HG02852 (cell line): ENCODE measurements around the gene CHPT1.
"Not testable (repeated sequence)": the region's sequence is repeated elsewhere in the genome, so short reads cannot be mapped to it uniquely, and the experiment has no call there.

Experiments used
- ATAC-seq: cut with Tn5 transposase; IDR thresholded peaks from one replicate; pipeline ENCODE4 v1.9.1; 2021; ENCODE audit warnings: mild to moderate bottlenecking, moderate library complexity; ENCODE audit not compliant: unreplicated experiment

CHPT1 gene

GRCh38 chr12:101697197-101697929 lies at the start of gene CHPT1:
TSS of gene CHPT1 (plus strand) at chr12:101697640. CDS start at chr12:101697862, 222 bp downstream.
- ATAC-seq = peak; percentile 75

- no peak for ATAC-seq
Observed at GRCh38 chr12:101647711-101648110, 49.7 kb upstream of the CHPT1 start.

DNA sequence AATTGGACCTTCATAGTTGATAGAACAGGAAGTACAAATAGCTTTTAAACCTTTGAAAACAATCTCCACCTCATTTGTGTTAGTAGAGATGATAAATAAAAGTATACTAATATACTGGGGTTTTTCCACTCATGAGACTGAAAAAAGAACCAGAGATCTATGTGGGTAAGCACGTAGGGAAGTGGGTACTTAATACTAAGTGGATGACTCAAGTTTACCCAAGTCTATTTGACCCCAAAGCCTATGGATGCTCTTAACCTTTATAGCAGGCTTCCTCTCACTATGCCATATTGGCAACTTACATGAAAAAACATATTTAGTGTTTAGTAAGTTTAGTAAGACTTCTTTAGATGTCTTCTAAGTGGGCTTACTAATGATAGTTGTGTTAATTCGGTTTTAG lies 49.2 kb upstream of the CHPT1 start:
- no peak for ATAC-seq

GRCh38 chr12:101650346-101651117 lies 46.9 kb upstream of the CHPT1 start:
- no peak for ATAC-seq

DNA sequence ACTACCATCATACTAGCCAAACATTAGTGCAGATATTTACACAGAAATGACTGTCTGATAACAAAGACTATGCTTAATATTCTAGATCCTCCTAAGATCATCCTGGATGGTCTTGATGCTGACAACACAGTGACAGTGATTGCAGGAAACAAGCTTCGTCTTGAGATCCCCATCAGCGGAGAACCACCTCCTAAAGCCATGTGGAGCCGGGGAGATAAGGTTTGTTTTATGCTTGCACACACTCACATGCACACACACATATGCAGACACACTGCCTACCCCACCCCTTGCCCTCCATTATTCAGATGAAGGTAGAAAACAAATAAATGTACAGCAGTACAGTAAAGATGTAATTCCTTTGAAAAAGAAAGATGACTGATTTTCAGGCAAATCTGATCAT lies 44.4 kb upstream of the CHPT1 start:
- ATAC-seq = no peak

DNA sequence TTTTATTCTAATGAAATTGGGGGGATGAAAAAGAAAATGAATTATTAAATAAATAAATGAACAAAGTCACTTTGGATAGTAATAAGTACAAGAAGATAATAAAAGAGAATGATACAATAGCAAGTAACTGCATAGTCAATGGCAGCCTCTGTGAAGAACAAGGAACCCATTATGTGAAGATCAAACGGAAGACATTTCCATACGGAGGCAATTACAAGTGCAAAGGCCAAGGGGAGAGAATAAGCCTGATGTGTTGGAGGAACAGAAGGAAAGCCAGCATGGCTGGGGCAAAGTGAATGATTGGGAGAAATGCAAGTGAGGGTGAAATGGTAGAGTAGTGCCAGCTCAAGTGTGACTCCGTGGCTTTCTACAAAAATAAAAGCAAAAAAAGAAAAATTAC lies 43.9 kb upstream of the CHPT1 start:
- no peak for ATAC-seq

DNA sequence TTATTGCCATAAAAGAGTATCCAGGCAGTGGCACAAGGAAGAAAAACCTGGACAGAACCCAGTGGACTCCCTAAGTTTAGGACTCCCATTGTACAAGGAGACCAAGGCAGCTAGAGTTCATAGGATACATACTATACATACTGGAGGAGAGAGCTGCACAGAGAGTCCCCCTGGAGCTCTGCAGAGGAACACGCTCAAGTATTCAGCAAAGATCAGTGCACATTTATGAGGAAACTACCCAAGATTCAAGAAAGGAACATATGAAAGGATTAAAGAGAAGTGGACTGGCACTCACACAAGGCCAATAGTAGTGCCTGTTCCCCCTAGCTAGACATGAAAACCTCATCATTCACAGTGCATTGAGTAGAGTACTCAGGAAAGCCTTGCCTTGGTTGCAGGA lies 43.0 kb upstream of the CHPT1 start:
- ATAC-seq = no peak

DNA sequence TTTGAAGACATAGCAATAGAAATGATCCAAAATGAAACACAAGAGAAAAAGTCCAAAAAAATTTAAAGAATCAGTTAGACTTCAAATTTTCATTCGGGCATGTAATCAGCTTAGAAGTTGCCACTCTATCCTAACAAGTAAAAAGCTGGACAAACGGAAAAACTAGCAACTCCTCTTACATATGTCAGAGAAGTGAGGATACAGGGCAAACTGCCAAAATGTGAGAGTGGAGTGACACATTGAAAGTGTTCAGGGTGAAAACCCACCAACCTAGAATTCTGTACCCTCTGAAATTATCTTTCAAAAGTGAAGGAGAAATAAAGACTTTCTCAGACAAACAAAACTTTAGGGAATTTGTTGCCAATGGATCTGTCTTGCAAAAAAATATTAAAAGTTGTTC lies 42.0 kb upstream of the CHPT1 start:
- ATAC-seq = no peak

DNA sequence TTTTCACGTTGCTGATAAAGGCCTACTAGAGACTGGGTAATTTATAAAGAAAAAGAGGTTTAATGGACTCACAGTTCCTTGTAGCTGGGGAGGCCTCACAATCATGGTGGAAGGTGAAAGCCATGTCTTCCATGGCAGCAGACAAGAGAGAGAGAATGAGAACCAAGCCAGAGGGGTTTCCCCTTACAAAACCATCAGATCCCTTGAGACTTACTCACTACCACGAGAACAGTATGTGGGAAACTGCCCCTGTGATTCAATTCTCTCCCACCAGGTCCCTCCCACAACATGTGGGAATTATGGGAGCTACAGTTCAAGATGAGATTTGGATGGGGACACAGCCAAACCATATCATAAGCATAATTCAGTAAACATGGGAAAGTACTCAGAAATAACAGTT lies 36.8 kb upstream of the CHPT1 start:
- ATAC-seq = not testable (repeated sequence)

DNA sequence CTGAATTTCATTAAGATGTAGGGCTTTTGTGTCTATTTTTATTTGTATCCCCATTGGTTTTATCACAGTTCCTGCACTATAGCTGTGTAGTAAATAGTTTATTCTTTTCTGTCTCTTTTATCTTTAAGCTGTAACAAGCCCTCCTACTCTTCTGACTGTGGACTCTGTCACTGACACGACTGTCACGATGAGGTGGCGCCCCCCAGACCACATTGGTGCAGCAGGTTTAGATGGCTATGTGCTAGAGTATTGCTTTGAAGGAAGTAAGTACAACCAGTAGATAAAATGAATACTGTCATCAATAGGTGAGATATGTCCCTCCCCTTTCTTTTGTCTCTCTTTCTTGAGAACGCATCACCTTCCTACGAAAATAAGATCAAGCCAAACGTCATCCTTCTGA lies 34.1 kb upstream of the CHPT1 start:
- ATAC-seq = no peak

- ATAC-seq = no peak
Observed at GRCh38 chr12:101664992-101665391, 32.4 kb upstream of the CHPT1 start.

GRCh38 chr12:101666052-101666728 lies 31.2 kb upstream of the CHPT1 start:
- ATAC-seq = no peak

DNA sequence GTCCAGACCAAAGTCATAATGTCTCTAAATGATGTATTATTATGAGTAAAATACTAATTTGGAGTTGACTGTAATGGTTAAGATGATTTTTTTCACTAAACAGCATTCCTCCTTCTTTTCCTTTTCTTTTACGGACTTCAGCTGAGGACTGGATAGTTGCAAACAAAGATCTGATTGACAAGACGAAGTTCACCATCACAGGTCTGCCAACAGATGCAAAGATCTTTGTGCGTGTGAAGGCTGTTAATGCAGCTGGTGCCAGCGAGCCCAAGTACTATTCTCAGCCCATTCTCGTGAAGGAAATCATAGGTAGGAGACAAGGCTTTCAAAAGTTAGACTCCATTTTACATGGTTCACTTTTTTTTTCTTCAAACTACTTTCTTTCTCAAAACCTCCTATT lies 29.8 kb upstream of the CHPT1 start:
- ATAC-seq = no peak

- ATAC-seq = no peak
Observed at GRCh38 chr12:101670007-101670671, 27.3 kb upstream of the CHPT1 start.

GRCh38 chr12:101671157-101671791 lies 26.2 kb upstream of the CHPT1 start:
- peak; percentile 88 for ATAC-seq

- ATAC-seq = no peak
Observed at GRCh38 chr12:101671833-101672232, 25.6 kb upstream of the CHPT1 start.

DNA sequence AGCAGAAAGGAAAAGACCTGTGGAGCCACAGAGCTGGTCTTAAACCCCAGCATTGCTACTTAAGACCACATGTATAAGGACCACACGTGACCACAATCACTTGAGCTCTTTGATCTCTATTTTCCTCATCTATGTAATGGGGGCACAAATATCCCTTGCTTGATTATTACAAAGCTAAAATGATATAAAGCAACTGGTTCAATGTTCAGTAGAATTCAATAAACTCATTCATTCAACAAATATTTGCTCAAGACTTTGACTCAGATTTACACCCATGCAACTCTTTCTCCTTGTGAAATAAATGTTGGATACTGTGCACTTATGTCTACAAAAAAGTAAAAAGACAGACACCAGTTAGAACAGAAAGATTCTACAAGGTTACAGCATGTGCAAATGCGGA lies 21.9 kb upstream of the CHPT1 start:
- ATAC-seq = no peak

GRCh38 chr12:101676497-101676896 lies 20.9 kb upstream of the CHPT1 start:
- not testable (repeated sequence) for ATAC-seq

DNA sequence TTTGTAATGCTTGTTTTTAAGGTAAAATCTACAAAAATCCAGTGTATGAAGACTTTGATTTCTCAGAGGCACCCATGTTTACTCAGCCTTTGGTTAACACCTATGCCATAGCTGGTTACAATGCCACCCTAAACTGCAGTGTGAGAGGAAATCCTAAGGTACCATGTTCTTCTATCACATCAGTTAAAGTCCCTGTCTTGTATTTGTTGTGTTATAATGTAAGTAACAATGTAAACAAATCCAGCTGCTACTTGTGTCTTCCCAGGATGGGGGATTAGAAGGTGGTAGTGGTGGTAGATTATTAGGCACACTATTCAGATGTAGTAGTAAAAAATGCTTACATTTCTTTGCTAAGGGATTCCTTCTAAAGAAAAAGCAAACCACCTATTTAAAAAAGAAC lies 19.4 kb upstream of the CHPT1 start:
- no peak for ATAC-seq

GRCh38 chr12:101680240-101680639 lies 17.2 kb upstream of the CHPT1 start:
- no peak for ATAC-seq

GRCh38 chr12:101680647-101681046 lies 16.8 kb upstream of the CHPT1 start:
- no peak for ATAC-seq
